Breast epithelium (tissue), 4 donors: ENCODE data around the gene UQCRHL. TPM values are rescaled to one million over a fixed set of nuclear protein-coding genes. Genes with fewer than 3 reads are reported as not detected.

Source experiments
- DNase-seq, 2 donors: peaks; one replicate each; pipeline ENCODE4 v3.0.0-alpha.2; 2019; ENCODE audit warnings: low spot score in 2 of 2
- H3K27ac ChIP-seq, 2 donors: fragments of 200-600 bp; sonication (generic) in 1 of 2; one replicate each; pipeline ENCODE4 v1.5.1; 2016 to 2019; ENCODE audit warnings: mild to moderate bottlenecking in 1 of 2
- H3K27me3 ChIP-seq, 2 donors: fragments of 200-600 bp; sonication (generic) in 1 of 2; one replicate each; pipeline versions ENCODE4 v1.5.1 to v1.6.0; 2017 to 2019; ENCODE audit warnings: control low read depth in 1 of 2, mild to moderate bottlenecking in 1 of 2
- H3K36me3 ChIP-seq: fragments of 200-600 bp; one replicate; pipeline ENCODE4 v1.5.1; 2019
- H3K4me1 ChIP-seq, 2 donors: fragments of 200-600 bp; sonication (generic); one replicate each; pipeline ENCODE4 v1.5.1; 2016 to 2019; ENCODE audit warnings: control low read depth in 1 of 2
- H3K4me3 ChIP-seq, 3 donors: fragments of 200-600 bp; sonication (generic); 1 replicate in 2 of 3; 2 replicates in 1 of 3; pipeline ENCODE4 v1.5.1; 2016 to 2019; ENCODE audit warnings: mild to moderate bottlenecking in 3 of 3, moderate library complexity in 2 of 3
- H3K9me3 ChIP-seq, 2 donors: fragments of 200-600 bp; sonication (generic) in 1 of 2; one replicate each; pipeline ENCODE4 v1.5.1; 2016 to 2019; ENCODE audit warnings: control low read depth in 1 of 2
- POLR2A ChIP-seq: fragments of 450-650 bp; IDR thresholded peaks from one replicate; pipeline ENCODE4 v1.6.1; 2016; ENCODE audit warnings: antibody characterized with exemption, mild to moderate bottlenecking, moderate library complexity
- POLR2AphosphoS5 ChIP-seq, 3 donors: sonication (generic); formaldehyde crosslinking; IDR thresholded peaks; one replicate each; pipeline ENCODE4 v1.6.1; 2017; ENCODE audit warnings: antibody characterized with exemption in 3 of 3
- intact Hi-C: fragments of 100-400 bp; cut with DNase I; formaldehyde crosslinking; loops from one replicate; pipeline ENCODE4 v1.15.1; 2023; ENCODE audit warnings: low total_unique reads
- total RNA-seq, 3 donors: library from RNA; depleted of rRNA; stranded (reverse); fragments of >200 nt; gene quantifications; one replicate each; pipeline ENCODE4 v1.1.0, GENCODE V29; 2016
- TF ChIP-seq, protein P1 (sequence below), 3 donors: fragments of 450-650 bp; IDR thresholded peaks; one replicate each; pipeline ENCODE4 v1.5.1; 2016 to 2017; ENCODE audit warnings: antibody characterized with exemption in 3 of 3, mild to moderate bottlenecking in 3 of 3, moderate library complexity in 3 of 3

Gene UQCRHL
- total RNA-seq, 3 donors from 2014 or later = 0.66 to 1.4 (median 1.2) TPM

DNA sequence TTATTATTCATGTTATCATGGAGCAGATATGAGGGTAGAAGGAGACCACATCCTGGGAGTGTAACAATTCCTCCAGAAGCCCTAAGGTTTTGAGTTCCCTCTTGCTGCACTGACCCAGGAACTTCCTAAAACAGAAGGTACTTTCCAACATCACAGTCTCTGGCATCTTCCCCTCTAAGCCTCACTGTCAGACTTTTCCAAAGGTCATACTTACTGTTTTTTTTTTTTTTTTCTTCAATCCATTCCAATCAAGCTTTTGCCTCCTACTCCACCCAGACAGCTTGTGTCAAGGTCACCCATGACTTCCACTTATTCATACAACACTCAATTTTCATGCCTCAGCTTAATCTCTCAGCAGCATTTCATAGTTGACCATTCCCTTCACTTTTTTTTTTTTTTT, 18.4 kb upstream of the UQCRHL start:
- no peak for DNase-seq
- intact Hi-C loops = no loop called here
- TF ChIP-seq, protein P1, sequence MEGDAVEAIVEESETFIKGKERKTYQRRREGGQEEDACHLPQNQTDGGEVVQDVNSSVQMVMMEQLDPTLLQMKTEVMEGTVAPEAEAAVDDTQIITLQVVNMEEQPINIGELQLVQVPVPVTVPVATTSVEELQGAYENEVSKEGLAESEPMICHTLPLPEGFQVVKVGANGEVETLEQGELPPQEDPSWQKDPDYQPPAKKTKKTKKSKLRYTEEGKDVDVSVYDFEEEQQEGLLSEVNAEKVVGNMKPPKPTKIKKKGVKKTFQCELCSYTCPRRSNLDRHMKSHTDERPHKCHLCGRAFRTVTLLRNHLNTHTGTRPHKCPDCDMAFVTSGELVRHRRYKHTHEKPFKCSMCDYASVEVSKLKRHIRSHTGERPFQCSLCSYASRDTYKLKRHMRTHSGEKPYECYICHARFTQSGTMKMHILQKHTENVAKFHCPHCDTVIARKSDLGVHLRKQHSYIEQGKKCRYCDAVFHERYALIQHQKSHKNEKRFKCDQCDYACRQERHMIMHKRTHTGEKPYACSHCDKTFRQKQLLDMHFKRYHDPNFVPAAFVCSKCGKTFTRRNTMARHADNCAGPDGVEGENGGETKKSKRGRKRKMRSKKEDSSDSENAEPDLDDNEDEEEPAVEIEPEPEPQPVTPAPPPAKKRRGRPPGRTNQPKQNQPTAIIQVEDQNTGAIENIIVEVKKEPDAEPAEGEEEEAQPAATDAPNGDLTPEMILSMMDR (IDR thresholded peaks at IDR 0.05) = no peak
- TF ChIP-seq POLR2A (no peak), POLR2AphosphoS5 (IDR thresholded peaks at IDR 0.05) (no peak)
- Histone ChIP-seq H3K4me1 (peaks cover 0 to 10% of the 10 kb centered on the region in 2 donors), H3K27ac (no peak overlapping the region), H3K27me3 (no peaks in the 10 kb centered on the region), H3K9me3 (no peaks in the 10 kb centered on the region), H3K36me3 (no peaks in the 10 kb centered on the region), H3K4me3 (no peak overlapping the region)

DNA sequence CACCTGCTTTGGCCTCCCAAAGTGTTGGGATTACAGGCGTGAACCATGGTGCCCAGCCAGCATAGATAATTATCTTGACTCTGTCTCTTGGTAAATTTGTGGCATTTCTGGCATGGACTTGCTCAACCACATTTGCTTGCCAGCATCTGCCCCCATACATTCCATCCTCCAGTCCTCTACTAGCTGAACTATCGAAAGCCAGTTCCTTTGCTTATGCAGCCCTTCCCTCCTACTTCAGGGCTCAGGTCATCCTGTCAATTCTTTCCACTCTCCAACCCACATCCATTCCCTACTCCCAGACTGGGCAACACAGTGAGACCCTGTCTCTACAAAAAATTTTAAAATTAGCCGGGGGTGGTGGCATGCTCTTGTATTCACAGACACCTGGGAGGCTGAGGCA, 13.0 kb upstream of the UQCRHL start:
- Histone ChIP-seq H3K27ac (no peak overlapping the region), H3K4me1 (peaks cover 0 to 3% of the 10 kb centered on the region in 2 donors), H3K36me3 (no peaks in the 10 kb centered on the region), H3K27me3 (no peaks in the 10 kb centered on the region), H3K9me3 (no peaks in the 10 kb centered on the region), H3K4me3 (no peak overlapping the region)
- intact Hi-C loops = no loop called here
- DNase-seq = peak in 1 of 2 donors; percentile 71
- TF ChIP-seq, protein P1 (IDR thresholded peaks at IDR 0.05) = no peak
- TF ChIP-seq POLR2AphosphoS5 (IDR thresholded peaks at IDR 0.05) = no peak
- TF ChIP-seq POLR2A = no peak

DNA sequence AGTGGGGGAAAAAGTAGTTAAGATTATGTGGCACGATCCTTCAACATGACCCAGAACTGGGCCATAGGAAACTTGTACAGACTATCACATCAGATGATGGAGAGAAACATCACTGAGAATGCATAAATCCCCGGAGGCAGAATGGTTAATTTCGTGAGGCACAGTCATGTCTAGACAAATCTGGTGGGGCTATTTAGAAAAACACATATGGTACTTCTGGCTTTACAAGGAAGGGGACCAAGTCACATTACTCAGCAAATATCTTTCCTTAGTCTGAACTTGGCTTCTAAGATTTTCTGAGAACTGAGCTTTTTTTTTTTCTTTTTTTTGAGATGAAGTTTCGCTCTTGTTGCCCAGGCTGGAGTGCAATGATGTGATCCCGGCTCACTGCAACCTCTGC, 9.2 kb upstream of the UQCRHL start:
- H3K27me3 ChIP-seq = no peaks in the 10 kb centered on the region
- H3K9me3 ChIP-seq = no peaks in the 10 kb centered on the region
- H3K36me3 ChIP-seq = no peaks in the 10 kb centered on the region
- no peak overlapping the region for H3K4me3 ChIP-seq
- intact Hi-C loops = no loop called here
- TF ChIP-seq, protein P1 (IDR thresholded peaks at IDR 0.05) = no peak
- TF ChIP-seq POLR2A (no peak), POLR2AphosphoS5 (IDR thresholded peaks at IDR 0.05) (no peak)
- no peak overlapping the region for H3K27ac ChIP-seq
- peaks cover 0 to 5% of the 10 kb centered on the region in 2 donors for H3K4me1 ChIP-seq
- DNase-seq = no peak

DNA sequence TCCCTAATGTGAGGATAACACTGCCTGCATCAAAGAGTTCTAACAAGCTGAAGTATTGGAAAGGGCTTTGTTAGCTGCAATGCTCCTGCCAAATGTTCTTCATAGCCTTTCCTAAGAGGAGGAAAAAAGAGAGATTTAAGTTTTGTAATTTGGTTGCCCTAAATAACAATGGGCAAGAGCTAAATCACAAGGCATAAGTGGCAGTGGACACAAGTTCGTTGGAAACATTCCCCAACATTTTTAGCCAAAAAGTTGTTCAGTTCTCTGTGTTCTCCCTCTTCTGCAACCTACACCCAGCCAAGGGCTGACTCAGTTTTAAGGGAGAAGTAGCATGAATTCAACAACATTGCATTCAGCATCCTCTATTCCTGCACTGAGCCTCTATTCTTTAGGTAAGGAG, 2.6 kb upstream of the UQCRHL start:
- no peaks in the 10 kb centered on the region for H3K4me1 ChIP-seq
- H3K4me3 ChIP-seq = no peak overlapping the region
- TF ChIP-seq POLR2AphosphoS5 (IDR thresholded peaks at IDR 0.05) = no peak
- TF ChIP-seq, protein P1 (IDR thresholded peaks at IDR 0.05) = no peak
- no peak for TF ChIP-seq POLR2A
- no peaks in the 10 kb centered on the region for H3K9me3 ChIP-seq
- H3K27me3 ChIP-seq = no peaks in the 10 kb centered on the region
- no peak overlapping the region for H3K27ac ChIP-seq
- intact Hi-C loops = no loop called here
- no peaks in the 10 kb centered on the region for H3K36me3 ChIP-seq
- no peak for DNase-seq

DNA sequence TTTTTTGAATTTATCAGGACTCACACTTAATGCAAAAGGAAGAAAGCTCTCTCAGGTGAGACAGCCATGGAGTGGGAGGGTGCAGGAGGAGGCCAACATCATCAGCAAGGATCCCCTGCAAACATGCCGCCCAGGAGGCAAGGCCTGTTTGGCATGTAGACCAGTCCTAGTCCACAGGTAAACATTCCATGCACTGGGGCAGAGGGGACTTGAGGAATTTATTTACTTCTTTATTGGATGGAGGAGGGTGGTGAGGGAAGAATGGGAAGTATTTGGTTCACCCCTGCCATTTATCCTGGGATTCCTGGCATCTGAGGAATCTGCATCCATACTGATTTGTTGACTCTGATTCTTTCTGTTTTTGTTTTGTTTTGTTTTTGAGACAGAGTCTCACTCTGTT, 1.5 kb upstream of the UQCRHL start:
- DNase-seq = no peak
- intact Hi-C loops = no loop called here
- no peaks in the 10 kb centered on the region for H3K4me1 ChIP-seq
- no peak overlapping the region for H3K4me3 ChIP-seq
- H3K27ac ChIP-seq = no peak overlapping the region
- TF ChIP-seq POLR2AphosphoS5 (IDR thresholded peaks at IDR 0.05) (no peak), POLR2A (no peak)
- TF ChIP-seq, protein P1 (IDR thresholded peaks at IDR 0.05) = no peak
- H3K9me3 ChIP-seq = no peaks in the 10 kb centered on the region
- no peaks in the 10 kb centered on the region for H3K27me3 ChIP-seq
- no peaks in the 10 kb centered on the region for H3K36me3 ChIP-seq
